Trophoblast cell (in vitro differentiated cells and primary cell): ENCODE data around the gene ZMYND12.
A peak's percentile ranks its signal among the peaks of the same experiment; 100 is the strongest.

Source experiments
- DNase-seq, 2 donors: peaks; one replicate each; pipeline ENCODE4 v3.0.0-alpha.2; 2016
- H2AFZ ChIP-seq: 2 replicates; pipeline ENCODE4 v1.6.1; 2013; ENCODE audit warnings: low read length, moderate library complexity, mild to moderate bottlenecking; ENCODE audit not compliant: insufficient read depth, poor library complexity
- H2AK5ac ChIP-seq: 2 replicates; pipeline ENCODE4 v1.6.1; 2013; ENCODE audit warnings: mild to moderate bottlenecking, low read length
- H2BK120ac ChIP-seq: 2 replicates; pipeline ENCODE4 v1.6.1; 2013; ENCODE audit warnings: low read length, mild to moderate bottlenecking, moderate library complexity; ENCODE audit not compliant: insufficient read depth, poor library complexity
- H2BK12ac ChIP-seq: 2 replicates; pipeline ENCODE4 v1.6.1; 2013; ENCODE audit warnings: mild to moderate bottlenecking, low read length, moderate library complexity
- H2BK5ac ChIP-seq: 2 replicates; pipeline ENCODE4 v1.6.1; 2013; ENCODE audit warnings: low read length, low read depth, moderate library complexity, mild to moderate bottlenecking; ENCODE audit not compliant: poor library complexity
- H3K14ac ChIP-seq: 2 replicates; pipeline ENCODE4 v1.6.1; 2013; ENCODE audit warnings: mild to moderate bottlenecking, low read length
- H3K18ac ChIP-seq: 2 replicates; pipeline ENCODE4 v1.6.1; 2013; ENCODE audit warnings: mild to moderate bottlenecking, low read length
- H3K23ac ChIP-seq: 2 replicates; pipeline ENCODE4 v1.6.1; 2013; ENCODE audit warnings: low read length
- H3K27ac ChIP-seq: 2 replicates; pipeline ENCODE4 v1.5.1; 2013; ENCODE audit warnings: low read depth, mild to moderate bottlenecking, inconsistent platforms, low read length, moderate library complexity
- H3K27me3 ChIP-seq: 2 replicates; pipeline ENCODE4 v1.6.1; 2013; ENCODE audit warnings: inconsistent platforms, mild to moderate bottlenecking, low read length, moderate library complexity; ENCODE audit not compliant: insufficient read depth
- H3K36me3 ChIP-seq, 2 experiments: 1 replicate in 1 of 2; 2 replicates in 1 of 2; pipeline ENCODE4 v1.6.1; 2013; ENCODE audit warnings: low read length in 2 of 2, mild to moderate bottlenecking in 2 of 2, moderate library complexity in 1 of 2; ENCODE audit not compliant: insufficient read depth in 2 of 2, control insufficient read depth in 1 of 2
- H3K4ac ChIP-seq: 2 replicates; pipeline ENCODE4 v1.6.1; 2013; ENCODE audit warnings: low read depth, mild to moderate bottlenecking, low read length, moderate library complexity
- H3K4me1 ChIP-seq, 2 experiments: 1 replicate in 1 of 2; 2 replicates in 1 of 2; pipeline ENCODE4 v1.6.1; 2013; ENCODE audit warnings: low read length in 2 of 2, mild to moderate bottlenecking in 2 of 2, moderate library complexity in 1 of 2; ENCODE audit not compliant: insufficient read depth in 2 of 2, control insufficient read depth in 1 of 2
- H3K4me2 ChIP-seq: 2 replicates; pipeline ENCODE4 v1.6.1; 2013; ENCODE audit warnings: inconsistent platforms, mild to moderate bottlenecking, low read length, moderate library complexity
- H3K4me3 ChIP-seq: 2 replicates; pipeline ENCODE4 v1.5.1; 2013; ENCODE audit warnings: mild to moderate bottlenecking, low read depth, low read length, inconsistent platforms
- H3K79me1 ChIP-seq: one replicate; pipeline ENCODE4 v1.6.1; 2013; ENCODE audit warnings: low read length
- H3K79me2 ChIP-seq: 2 replicates; pipeline ENCODE4 v1.6.1; 2013; ENCODE audit warnings: low read length, mild to moderate bottlenecking; ENCODE audit not compliant: control insufficient read depth, insufficient read depth, poor library complexity
- H3K9ac ChIP-seq: 2 replicates; pipeline ENCODE4 v1.6.1; 2013; ENCODE audit warnings: mild to moderate bottlenecking, low read length
- H3K9me3 ChIP-seq: 2 replicates; pipeline ENCODE4 v1.6.1; 2013; ENCODE audit warnings: low read depth, mild to moderate bottlenecking, control low read depth, inconsistent platforms, low read length; ENCODE audit not compliant: insufficient read depth
- H4K12ac ChIP-seq: 2 replicates; pipeline ENCODE4 v1.6.1; 2013; ENCODE audit warnings: low read depth, mild to moderate bottlenecking, low read length, moderate library complexity
- H4K8ac ChIP-seq: 2 replicates; pipeline ENCODE4 v1.6.1; 2013; ENCODE audit warnings: low read depth, mild to moderate bottlenecking, low read length, moderate library complexity
- H4K91ac ChIP-seq: one replicate; pipeline ENCODE4 v1.6.1; 2013; ENCODE audit warnings: low read depth, mild to moderate bottlenecking, low read length, moderate library complexity
- WGBS: extraction: QIAGEN DNeasy Blood & Tissue Kit; methylation state at CpG from one replicate; pipeline ENCODE4 v1.1.7; 2013; ENCODE audit warnings: missing lambda C conversion rate; ENCODE audit not compliant: insufficient read length, insufficient coverage; ENCODE audit errors: extremely low coverage; 5-methylcytosine and 5-hydroxymethylcytosine counted together

ZMYND12 gene

GRCh38 chr1:42484382-42484781, 28.6 kb upstream of the ZMYND12 start:
- DNase-seq, result peak; percentile 88 to 93
- no peak overlapping the region for H4K91ac ChIP-seq
- no peak overlapping the region for H3K4me2 ChIP-seq
- no peaks in the 10 kb centered on the region for H3K27me3 ChIP-seq
- no peak overlapping the region for H3K4ac ChIP-seq
- H3K79me2 ChIP-seq, result no peaks in the 10 kb centered on the region
- no peak overlapping the region for H3K9ac ChIP-seq
- no peak overlapping the region for H4K8ac ChIP-seq
- H3K14ac ChIP-seq, result no peak overlapping the region
- H3K36me3 ChIP-seq, result peaks cover 0 to 1% of the 10 kb centered on the region in 2 experiments
- no peak overlapping the region for H3K23ac ChIP-seq
- H2AFZ ChIP-seq, result no peak overlapping the region
- H3K79me1 ChIP-seq, result no peaks in the 10 kb centered on the region
- H2BK12ac ChIP-seq, result no peak overlapping the region
- no peaks in the 10 kb centered on the region for H3K4me1 ChIP-seq
- no peak overlapping the region for H4K12ac ChIP-seq
- H3K4me3 ChIP-seq, result no peak overlapping the region
- H3K18ac ChIP-seq, result no peak overlapping the region
- no peak overlapping the region for H2BK120ac ChIP-seq
- no peak overlapping the region for H2BK5ac ChIP-seq
- H3K9me3 ChIP-seq, result no peaks in the 10 kb centered on the region
- no peak overlapping the region for H2AK5ac ChIP-seq
- no CpG with 5 or more reads among the region's 2 CpGs for WGBS
- H3K27ac ChIP-seq, result no peak overlapping the region

GRCh38 chr1:42482635-42483153, 26.9 kb upstream of the ZMYND12 start:
- no peak overlapping the region for H2BK120ac ChIP-seq
- no peak overlapping the region for H3K14ac ChIP-seq
- DNase-seq, result no peak
- H2BK12ac ChIP-seq, result no peak overlapping the region
- H3K79me2 ChIP-seq, result no peaks in the 10 kb centered on the region
- H3K79me1 ChIP-seq, result no peaks in the 10 kb centered on the region
- no peak overlapping the region for H3K4me2 ChIP-seq
- H3K36me3 ChIP-seq, result peaks cover 0 to 1% of the 10 kb centered on the region in 2 experiments
- no peak overlapping the region for H3K23ac ChIP-seq
- no peaks in the 10 kb centered on the region for H3K9me3 ChIP-seq
- H3K27me3 ChIP-seq, result no peaks in the 10 kb centered on the region
- H2AFZ ChIP-seq, result no peak overlapping the region
- no peak overlapping the region for H4K91ac ChIP-seq
- no peak overlapping the region for H3K4me3 ChIP-seq
- H3K27ac ChIP-seq, result no peak overlapping the region
- no peak overlapping the region for H3K9ac ChIP-seq
- no peak overlapping the region for H4K8ac ChIP-seq
- no CpG with 5 or more reads among the region's 2 CpGs for WGBS
- no peak overlapping the region for H4K12ac ChIP-seq
- H2AK5ac ChIP-seq, result no peak overlapping the region
- no peak overlapping the region for H3K4ac ChIP-seq
- H2BK5ac ChIP-seq, result no peak overlapping the region
- H3K4me1 ChIP-seq, result no peaks in the 10 kb centered on the region
- no peak overlapping the region for H3K18ac ChIP-seq

GRCh38 chr1:42480921-42481320, 25.1 kb upstream of the ZMYND12 start:
- no peak overlapping the region for H3K23ac ChIP-seq
- no peaks in the 10 kb centered on the region for H3K9me3 ChIP-seq
- H3K18ac ChIP-seq, result no peak overlapping the region
- H2AK5ac ChIP-seq, result no peak overlapping the region
- H3K79me2 ChIP-seq, result no peaks in the 10 kb centered on the region
- no peak overlapping the region for H4K91ac ChIP-seq
- no peak overlapping the region for H2AFZ ChIP-seq
- no peak overlapping the region for H3K9ac ChIP-seq
- no peaks in the 10 kb centered on the region for H3K4me1 ChIP-seq
- H3K4me3 ChIP-seq, result no peak overlapping the region
- H2BK120ac ChIP-seq, result no peak overlapping the region
- no peak overlapping the region for H3K4me2 ChIP-seq
- no peak overlapping the region for H4K12ac ChIP-seq
- no peak overlapping the region for H2BK5ac ChIP-seq
- no peak overlapping the region for H3K14ac ChIP-seq
- H3K4ac ChIP-seq, result no peak overlapping the region
- DNase-seq, result peak; percentile 24 to 77
- WGBS, result no CpG with 5 or more reads among the region's 1 CpG
- no peaks in the 10 kb centered on the region for H3K27me3 ChIP-seq
- no peaks in the 10 kb centered on the region for H3K79me1 ChIP-seq
- H2BK12ac ChIP-seq, result no peak overlapping the region
- H3K27ac ChIP-seq, result no peak overlapping the region
- peaks cover 0 to 1% of the 10 kb centered on the region in 2 experiments for H3K36me3 ChIP-seq
- H4K8ac ChIP-seq, result no peak overlapping the region

GRCh38 chr1:42479621-42480020, 23.8 kb upstream of the ZMYND12 start:
- Histone ChIP-seq H2AK5ac (no peak overlapping the region), H2BK5ac (no peak overlapping the region), H3K36me3 (peaks cover 0 to 1% of the 10 kb centered on the region in 2 experiments), H2BK120ac (no peak overlapping the region), H3K14ac (no peak overlapping the region), H3K4me1 (no peaks in the 10 kb centered on the region), H3K18ac (no peak overlapping the region), H2BK12ac (no peak overlapping the region), H2AFZ (no peak overlapping the region), H3K27me3 (no peaks in the 10 kb centered on the region), H4K91ac (no peak overlapping the region), H3K9ac (no peak overlapping the region), H3K4me2 (no peak overlapping the region), H3K9me3 (no peaks in the 10 kb centered on the region), H3K23ac (no peak overlapping the region), H4K8ac (no peak overlapping the region), H3K79me2 (no peaks in the 10 kb centered on the region), H4K12ac (no peak overlapping the region), H3K4ac (no peak overlapping the region), H3K4me3 (no peak overlapping the region), H3K79me1 (no peaks in the 10 kb centered on the region), H3K27ac (no peak overlapping the region)
- peak; percentile 40 to 65 for DNase-seq
- no CpG with 5 or more reads among the region's 4 CpGs for WGBS
